ENCODE measurements around the gene OSBP2. TPM values are rescaled to one million over a fixed set of nuclear protein-coding genes. Genes with fewer than 3 reads are reported as not detected.

Gene OSBP2
- total RNA-seq, 3 donors from 2014 or later: 2.9 to 5.3 (median 3.4) TPM

- no peaks in the 10 kb centered on the region for H3K9me3 ChIP-seq
- no peak for TF ChIP-seq CTCF (IDR thresholded peaks at IDR 0.05)
- no peak for DNase-seq
- no peak for ATAC-seq
- intact Hi-C loops (cut with DNase I, micrococcal nuclease): no loop called here
- H3K4me1 ChIP-seq (ENCODE audit: low read depth): no peaks in the 10 kb centered on the region
- peaks cover 14% of the 10 kb centered on the region for H3K36me3 ChIP-seq (ENCODE audit: low read depth)
- no peak overlapping the region for H3K4me3 ChIP-seq
Observed at GRCh38 chr22:30928401-30928800, 233.7 kb downstream of the OSBP2 start.

GRCh38 chr22:30930228-30930627 is 235.6 kb downstream of the OSBP2 start:
- intact Hi-C loops (cut with DNase I, micrococcal nuclease): no loop called here
- Histone ChIP-seq H3K36me3 (ENCODE audit: low read depth) (peaks cover 18% of the 10 kb centered on the region), H3K4me3 (no peak overlapping the region), H3K4me1 (ENCODE audit: low read depth) (no peaks in the 10 kb centered on the region), H3K9me3 (no peaks in the 10 kb centered on the region)
- no peak for DNase-seq
- no peak for ATAC-seq
- no peak for TF ChIP-seq CTCF (IDR thresholded peaks at IDR 0.05)

GRCh38 chr22:30931541-30932300 is 237.0 kb downstream of the OSBP2 start:
- Histone ChIP-seq H3K36me3 (ENCODE audit: low read depth) (peaks cover 18% of the 10 kb centered on the region), H3K4me3 (no peak overlapping the region), H3K4me1 (ENCODE audit: low read depth) (no peaks in the 10 kb centered on the region), H3K9me3 (no peaks in the 10 kb centered on the region)
- intact Hi-C loops (cut with DNase I, micrococcal nuclease): no loop called here
- no peak for TF ChIP-seq CTCF (IDR thresholded peaks at IDR 0.05)
- no peak for DNase-seq
- ATAC-seq: no peak

GRCh38 chr22:30932661-30933060 is 238.0 kb downstream of the OSBP2 start:
- intact Hi-C loops (cut with DNase I, micrococcal nuclease): no loop called here
- Histone ChIP-seq H3K9me3 (no peaks in the 10 kb centered on the region), H3K4me3 (no peak overlapping the region), H3K36me3 (ENCODE audit: low read depth) (peaks cover 18% of the 10 kb centered on the region), H3K4me1 (ENCODE audit: low read depth) (no peaks in the 10 kb centered on the region)
- no peak for TF ChIP-seq CTCF (IDR thresholded peaks at IDR 0.05)
- no peak for ATAC-seq
- no peak for DNase-seq

- intact Hi-C loops (cut with DNase I, micrococcal nuclease): no loop called here
- TF ChIP-seq CTCF (IDR thresholded peaks at IDR 0.05): no peak
- no peak for DNase-seq
- no peak overlapping the region for H3K4me3 ChIP-seq
- peaks cover 12% of the 10 kb centered on the region for H3K36me3 ChIP-seq (ENCODE audit: low read depth)
- H3K9me3 ChIP-seq: no peaks in the 10 kb centered on the region
- H3K4me1 ChIP-seq (ENCODE audit: low read depth): no peaks in the 10 kb centered on the region
- no peak for ATAC-seq
Observed at GRCh38 chr22:30933457-30933856, 238.8 kb downstream of the OSBP2 start.

Measured in mucosa of descending colon (tissue), 3 donors.